Superior temporal gyrus (tissue), 1 donor: ENCODE data around the gene MTM1.

Experiments
- DNase-seq: peaks from one replicate; pipeline ENCODE4 v3.0.0-alpha.2; 2016; ENCODE audit errors: extremely low spot score

MTM1 gene

DNA sequence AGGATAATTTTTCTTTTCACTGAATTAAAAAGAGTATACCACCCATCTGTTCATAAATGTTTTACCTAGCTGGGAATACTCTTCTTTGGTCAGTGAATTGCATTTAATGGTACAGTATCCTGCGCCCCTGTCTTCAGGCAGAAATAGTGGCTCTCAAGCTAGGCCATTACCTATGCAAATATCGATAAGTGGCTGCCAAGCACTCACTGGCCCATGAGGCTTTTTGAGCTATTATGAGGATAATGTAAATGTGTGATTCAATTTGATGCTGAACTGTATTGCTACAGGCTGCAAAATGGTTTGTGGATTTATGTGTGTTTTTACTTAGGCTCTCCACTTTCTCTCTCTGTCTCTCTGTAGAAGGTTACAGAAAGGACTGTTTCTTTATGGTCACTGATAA lies 94.7 kb downstream of the MTM1 start:
- DNase-seq = no peak

GRCh38 chrX:150664290-150664689 lies 95.9 kb downstream of the MTM1 start:
- DNase-seq = no peak

DNA sequence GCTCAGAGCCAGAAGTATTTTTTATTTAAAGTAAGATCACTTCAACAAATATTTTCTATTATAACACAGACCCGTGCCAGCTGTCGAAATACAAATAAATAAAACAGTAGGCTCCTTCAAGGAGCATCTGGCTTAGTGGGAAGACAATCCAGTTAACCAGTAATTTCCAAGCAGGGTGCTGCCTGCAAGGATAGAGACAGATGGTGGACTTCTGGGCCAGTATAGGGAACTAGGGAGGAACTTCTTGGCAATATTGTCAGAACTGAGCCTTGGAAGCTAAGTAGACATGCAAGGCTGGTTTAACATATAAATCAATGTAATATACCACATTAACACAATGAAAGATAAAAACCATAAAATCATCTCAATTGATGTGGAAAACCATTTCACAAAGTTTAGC lies 107.8 kb downstream of the MTM1 start:
- no peak for DNase-seq

DNA sequence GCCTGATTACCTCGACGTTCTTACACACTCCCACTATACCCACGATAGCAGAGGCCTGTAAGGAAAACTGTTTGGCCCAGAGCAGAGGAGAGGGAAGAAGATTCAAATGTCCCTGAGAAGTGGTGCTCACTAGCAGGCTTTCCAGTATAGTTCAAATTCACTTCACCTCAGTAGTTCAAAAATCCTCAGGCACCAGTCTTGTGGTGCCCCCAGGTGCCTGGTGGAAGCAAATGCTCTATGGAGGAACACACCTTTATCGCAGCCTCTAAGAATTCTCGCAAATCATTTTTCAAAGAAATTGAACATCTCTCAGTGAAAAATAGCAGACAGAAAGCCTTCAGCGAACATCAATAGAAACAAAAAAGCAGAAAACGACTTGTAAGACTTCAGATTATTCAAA lies 112.6 kb downstream of the MTM1 start:
- DNase-seq = no peak

- DNase-seq = no peak
Measured at GRCh38 chrX:150683112-150683511, 114.7 kb downstream of the MTM1 start.

GRCh38 chrX:150683536-150684146 lies 115.2 kb downstream of the MTM1 start:
- DNase-seq = peak; percentile 38

GRCh38 chrX:150688911-150689451 lies 120.6 kb downstream of the MTM1 start:
- DNase-seq = no peak

GRCh38 chrX:150690126-150690525 lies 121.7 kb downstream of the MTM1 start:
- no peak for DNase-seq

DNA sequence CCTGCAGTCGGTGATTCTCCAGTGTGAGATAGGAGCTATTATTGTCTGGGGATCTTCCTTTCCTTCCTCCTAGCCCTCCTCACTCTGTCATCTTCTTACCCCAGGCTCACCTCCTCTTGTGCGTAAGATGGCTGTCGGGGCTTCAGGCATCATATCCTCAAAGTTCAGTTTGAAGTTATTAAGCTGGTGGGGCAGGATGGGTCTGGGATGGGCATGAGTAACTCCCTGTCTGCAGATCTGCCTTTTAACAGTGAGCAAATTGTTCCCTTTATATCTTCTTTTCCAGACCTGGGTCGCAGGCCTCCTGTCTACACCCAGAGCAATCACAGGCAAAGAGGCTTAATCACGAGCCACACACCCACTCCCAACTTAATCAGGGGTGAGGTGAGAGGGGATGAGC lies 123.9 kb downstream of the MTM1 start:
- DNase-seq = no peak

- no peak for DNase-seq
Measured at GRCh38 chrX:150692831-150693724, 124.7 kb downstream of the MTM1 start, which contains the start of gene MTMR1. Gene MTMR1 (plus strand): TSS chrX:150693396. CDS start chrX:150693531, 135 bp downstream.

DNA sequence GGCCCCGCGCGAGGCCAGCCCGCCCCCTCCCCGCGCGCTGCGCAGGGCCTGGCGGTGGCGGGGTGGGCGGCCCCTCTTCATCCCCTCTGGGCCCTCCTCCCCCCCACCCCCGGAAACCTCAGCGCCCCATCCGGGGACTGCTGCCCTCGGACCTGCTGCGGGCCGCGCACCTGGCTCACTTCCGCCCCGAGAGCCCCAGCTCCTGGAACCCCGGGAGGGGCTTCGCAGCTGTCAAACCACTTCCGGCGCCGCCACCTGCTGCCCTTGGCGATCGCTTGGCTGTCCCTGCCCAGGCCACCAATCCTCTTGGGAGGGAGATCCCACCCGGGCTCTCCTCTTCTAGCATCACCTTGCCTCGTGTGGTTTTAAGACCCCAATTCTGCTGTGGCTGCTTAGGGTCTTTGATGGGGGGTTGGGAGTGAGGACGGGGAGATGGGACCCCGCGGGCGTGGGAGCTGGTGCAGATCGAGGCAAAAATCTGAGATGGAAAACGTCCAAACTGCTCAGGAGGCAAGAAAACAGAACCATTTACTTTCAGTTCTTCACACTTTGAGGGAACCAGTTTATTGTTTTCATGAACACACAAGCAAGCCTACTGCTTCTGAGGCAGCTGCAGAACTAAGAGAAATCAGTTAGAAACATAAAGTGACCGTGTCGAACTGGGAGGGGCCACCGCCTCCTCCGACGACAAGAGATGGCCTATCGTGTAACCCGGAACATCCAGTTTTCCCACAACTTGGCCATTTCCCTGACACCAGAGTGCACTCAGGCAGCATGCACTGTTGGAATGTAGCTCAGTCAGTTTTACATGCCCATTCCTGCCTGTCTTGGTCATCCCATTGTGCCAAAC lies 125.5 kb downstream of the MTM1 start:
- DNase-seq = no peak

DNA sequence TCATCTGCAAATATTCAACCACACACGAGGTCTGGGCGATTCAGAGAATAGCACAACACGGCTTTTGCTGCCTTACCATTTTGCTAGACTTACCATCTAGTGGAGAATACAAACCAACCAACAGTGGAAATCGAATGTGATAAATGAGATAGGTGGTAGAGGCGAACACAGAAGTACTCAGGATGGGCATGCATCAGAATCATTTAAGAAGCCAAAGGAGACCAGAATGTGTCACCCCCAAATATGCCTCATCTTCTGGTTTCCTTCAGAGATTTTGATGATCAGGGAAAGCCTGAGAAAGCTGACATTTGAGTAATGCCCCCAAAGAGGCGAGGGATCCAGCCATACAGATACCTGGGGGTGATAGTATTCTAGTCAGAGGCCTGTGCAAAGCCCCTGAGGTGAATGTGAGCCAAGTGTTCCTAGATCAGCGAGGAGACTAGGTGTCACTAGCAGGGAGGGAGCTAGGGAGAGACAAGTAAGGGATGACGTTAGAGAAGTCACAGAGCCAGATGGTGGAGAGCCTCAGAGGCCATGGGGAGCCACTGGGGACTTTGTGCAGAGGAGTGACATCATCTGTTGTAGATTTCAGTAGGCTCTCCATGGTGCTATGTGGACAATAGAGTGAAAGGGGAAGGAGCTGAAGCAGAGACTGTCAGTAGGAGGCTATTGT lies 126.5 kb downstream of the MTM1 start:
- DNase-seq = no peak

- DNase-seq = no peak
Measured at GRCh38 chrX:150696331-150696730, 127.9 kb downstream of the MTM1 start.

GRCh38 chrX:150696866-150697265 lies 128.4 kb downstream of the MTM1 start:
- no peak for DNase-seq

DNA sequence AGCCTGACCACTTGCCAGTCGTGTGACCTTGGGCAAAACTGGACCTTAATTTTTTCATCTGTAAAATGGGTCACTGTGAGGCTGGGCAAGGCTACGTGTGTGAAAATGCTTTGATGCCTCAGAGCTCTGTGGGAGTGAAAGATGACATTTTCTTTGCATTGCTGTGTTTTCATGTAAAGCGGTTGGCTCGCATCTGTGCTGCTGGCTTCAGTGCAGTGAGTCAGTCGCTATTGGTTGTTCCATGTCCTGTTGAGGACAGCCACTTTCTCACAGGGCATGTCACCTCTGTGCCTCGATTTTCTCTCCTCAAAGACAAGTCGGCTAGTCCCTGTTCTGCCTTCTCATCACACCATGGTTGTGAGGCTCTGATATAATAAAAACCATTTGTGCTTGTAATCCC lies 129.2 kb downstream of the MTM1 start:
- DNase-seq = no peak

DNA sequence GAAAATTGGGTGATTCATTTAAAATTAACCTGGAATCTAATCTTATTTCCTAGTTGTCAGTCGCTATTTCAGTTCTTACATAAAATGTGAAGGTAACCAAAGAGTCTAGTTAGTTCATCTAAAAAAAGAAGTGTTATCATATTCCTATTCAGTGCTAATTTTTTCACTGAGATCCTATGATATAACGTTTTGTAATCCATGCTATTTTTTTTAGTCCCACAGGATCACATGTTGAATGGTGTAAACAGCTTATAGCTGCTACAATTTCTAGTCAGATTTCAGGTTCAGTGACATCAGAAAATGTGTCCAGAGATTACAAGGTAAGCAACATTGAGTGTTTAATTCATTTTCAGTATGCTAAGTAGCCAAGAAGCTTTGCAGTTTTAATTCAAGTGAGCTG lies 130.6 kb downstream of the MTM1 start:
- no peak for DNase-seq

- DNase-seq = no peak
Measured at GRCh38 chrX:150700107-150700506, 131.7 kb downstream of the MTM1 start.

DNA sequence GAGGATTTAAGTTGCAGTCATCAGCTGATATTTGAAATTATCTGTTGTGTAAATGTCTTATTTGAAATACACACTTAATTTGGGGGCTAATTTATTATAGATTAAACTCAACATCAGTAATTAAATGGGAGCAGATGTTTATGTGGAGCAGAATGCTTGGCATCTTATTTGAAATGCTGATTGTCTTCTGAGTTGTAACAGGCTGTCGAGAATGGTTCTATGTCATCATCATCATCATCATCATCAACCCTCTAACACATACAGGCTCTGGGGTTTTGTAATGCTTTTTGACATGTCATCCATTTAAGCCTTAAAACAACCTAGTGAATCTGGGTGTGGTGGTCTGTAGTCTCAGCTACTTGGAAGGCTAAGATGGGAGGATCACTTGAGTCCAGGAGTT lies 133.0 kb downstream of the MTM1 start:
- no peak for DNase-seq

DNA sequence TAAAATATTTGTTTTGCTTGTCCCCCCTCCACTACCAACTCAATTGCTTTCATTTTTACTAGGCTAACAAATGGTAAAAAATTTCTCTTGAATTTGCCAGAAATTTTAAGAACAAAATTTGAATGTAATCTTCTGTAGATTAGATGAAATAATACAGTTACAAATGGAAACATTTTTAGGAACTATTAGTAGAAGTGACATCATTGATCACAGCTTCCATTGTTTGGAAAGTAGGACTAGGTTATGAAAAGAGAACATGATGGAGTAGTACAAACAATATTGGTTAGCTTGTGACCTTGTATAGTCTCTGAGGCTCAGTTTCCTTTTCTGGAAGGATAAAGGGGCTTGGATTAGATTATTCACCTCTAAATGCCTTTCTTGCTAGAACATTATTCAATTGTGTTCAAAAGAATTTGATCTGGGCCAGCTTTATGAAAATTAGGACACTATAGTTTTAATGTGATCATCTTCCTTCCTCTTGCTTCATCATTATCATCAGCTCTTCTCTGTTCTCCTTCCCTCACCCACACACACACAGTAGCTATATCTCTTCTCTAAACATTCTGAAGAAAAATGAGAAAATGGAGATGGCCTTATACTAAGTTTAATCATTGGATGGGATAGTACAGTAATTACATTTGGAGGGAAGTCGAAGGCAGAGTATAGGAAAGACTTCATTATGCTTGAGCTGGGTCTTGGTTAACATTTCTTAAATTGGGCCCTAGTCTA lies 134.7 kb downstream of the MTM1 start:
- no peak for DNase-seq

DNA sequence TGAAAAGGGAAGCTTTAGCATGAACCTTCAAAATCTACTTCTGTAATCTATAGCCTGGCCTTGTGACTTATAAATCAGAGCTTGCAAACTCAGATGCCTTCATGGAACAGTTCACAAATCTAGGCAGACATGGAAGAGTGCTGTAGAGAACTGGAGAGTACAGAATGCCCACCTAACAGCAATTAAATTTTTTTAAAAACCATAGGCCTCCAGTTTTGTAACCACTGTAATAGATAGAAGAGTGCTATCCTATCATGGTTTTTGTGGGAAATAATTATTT lies 135.2 kb downstream of the MTM1 start:
- no peak for DNase-seq

- no peak for DNase-seq
Measured at GRCh38 chrX:150704030-150704613, 135.7 kb downstream of the MTM1 start.
